Right hindlimb (tissue), 1 donor: Measurements from ENCODE around the gene PPP1R17.

Experiments used
- DNase-seq: peaks from one replicate; pipeline ENCODE4 v3.0.0-alpha.2; 2018

The PPP1R17 gene

DNA sequence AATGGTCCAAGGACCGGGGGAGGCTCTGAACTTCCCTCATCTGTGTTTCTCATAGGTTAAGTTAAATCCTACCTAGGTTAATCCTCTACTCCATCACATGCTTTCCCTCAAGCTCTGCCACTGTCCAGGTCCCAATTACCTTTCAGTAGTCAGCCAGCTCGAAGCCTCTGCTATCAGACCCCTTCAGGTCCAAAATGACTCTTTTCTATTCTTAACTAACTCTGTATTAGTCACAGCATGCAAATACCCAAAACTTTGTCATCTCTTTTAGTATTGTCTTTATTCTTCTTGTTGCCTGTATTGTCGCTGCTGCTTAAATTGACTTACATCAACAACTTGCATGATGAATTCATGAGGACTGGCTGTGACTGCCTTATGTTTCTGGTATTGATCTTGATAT is 15.3 kb downstream of the PPP1R17 start:
- no peak for DNase-seq

DNA sequence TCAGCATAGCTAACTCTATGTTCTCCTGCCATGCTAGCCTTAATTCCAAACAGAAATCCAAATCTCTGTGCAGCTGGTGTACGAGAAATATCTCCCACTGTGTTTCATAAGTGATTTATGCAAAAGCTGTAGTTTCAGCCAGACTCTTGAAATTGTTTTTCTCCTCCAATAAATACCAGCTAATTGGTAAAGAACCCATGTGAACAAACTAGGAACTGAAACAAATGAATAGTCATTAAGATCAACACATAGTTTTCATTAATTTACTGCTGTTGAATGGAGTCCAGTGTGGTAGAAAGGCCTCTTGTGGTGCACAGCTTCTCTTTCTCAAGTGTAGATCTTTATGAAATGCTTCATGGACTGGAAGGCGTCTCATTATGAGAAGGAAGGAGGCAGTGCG is 18.4 kb downstream of the PPP1R17 start:
- no peak for DNase-seq

DNA sequence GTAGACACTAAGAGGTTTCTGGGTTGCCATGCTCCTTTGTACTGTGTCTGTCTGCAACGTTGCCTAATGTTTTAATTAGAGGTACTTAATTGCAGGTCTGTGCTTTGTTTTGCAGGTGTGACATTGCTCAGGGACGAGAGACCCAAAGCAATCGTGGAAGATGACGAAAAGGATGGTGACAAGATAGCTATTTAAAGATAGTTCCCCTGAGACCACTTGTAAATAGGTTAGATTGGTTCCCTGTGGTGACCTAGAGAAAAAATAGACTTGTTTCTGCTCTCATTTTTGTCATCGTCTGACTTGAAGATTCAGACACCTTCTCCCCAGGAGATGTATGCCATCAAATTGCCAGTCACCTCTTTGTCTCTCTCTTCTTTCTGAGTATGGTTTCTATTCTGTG is 20.1 kb downstream of the PPP1R17 start:
- no peak for DNase-seq

DNA sequence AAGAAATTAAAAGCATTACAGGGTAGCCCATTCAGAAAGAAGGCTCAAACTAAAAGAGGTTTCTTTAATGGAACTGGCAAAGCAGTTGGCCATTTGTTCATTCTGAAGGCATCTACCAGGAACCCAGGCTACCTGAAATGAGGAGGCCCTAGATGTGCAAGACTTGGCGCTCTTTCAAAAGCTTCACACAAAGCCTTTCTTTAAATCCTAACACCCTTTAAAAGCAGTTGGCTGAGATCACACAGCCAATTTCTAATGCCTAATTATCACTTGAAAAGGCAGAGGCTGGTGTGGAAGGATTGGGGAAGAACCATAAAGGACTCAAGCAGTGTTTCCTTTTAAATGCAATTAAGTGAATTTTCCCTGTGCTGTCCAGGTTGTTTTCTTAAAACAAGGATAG is 23.2 kb downstream of the PPP1R17 start:
- no peak for DNase-seq

DNA sequence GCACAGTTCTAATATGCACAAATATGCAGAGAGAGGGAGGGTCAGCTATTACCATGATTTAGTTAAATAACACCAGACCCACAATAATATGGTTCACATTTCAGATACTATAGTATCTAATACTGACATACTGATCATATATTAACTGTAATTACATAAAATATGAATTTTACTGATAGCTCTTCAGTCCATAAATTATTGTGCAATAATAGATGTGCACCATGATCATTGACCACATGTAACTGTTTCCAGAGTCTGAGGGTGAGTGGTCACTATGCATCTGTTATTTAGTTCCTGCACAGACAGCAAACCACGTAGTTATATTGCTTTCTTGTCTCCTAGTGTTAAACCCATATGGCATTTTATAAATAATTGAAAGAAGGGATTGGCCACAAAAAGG is 29.3 kb downstream of the PPP1R17 start:
- DNase-seq = no peak

DNA sequence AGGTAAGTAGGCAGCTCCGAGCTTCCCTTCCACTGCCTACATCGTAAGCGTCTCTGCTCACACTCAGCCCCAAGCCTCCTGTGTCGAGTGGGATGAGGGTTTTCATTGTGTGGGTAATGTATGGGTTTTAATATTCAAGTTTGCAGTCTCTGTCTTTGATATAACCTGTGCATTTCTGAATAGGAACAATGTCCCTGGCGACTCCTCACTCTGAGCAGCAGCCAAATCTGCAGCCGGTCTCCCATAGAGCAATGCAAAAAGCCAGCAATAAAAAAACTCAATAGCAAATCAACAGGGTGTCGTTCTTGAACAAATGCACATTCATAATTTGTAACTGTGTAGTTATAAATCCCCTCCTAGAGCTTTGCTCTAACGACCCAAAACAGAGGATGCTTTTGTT is 33.4 kb downstream of the PPP1R17 start:
- no peak for DNase-seq

DNA sequence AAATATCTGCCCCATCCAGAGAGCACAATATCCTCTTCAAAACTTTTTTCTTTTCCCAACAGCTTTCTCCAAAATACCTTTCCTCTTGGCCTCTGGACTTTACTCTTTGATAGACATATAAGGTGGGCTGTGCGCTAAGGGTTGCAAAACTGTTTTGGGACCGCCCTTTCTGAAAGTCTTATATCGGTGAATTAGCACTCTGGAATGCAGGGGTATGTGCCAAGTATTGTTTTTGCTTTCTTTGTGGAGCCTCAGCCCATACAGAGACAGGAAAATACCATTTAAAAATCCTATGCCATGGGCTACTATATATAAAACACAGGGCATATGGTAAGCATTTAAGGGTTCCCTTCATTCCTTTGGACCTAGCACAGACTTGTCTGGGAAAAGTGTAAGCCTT is 37.7 kb downstream of the PPP1R17 start:
- no peak for DNase-seq

DNA sequence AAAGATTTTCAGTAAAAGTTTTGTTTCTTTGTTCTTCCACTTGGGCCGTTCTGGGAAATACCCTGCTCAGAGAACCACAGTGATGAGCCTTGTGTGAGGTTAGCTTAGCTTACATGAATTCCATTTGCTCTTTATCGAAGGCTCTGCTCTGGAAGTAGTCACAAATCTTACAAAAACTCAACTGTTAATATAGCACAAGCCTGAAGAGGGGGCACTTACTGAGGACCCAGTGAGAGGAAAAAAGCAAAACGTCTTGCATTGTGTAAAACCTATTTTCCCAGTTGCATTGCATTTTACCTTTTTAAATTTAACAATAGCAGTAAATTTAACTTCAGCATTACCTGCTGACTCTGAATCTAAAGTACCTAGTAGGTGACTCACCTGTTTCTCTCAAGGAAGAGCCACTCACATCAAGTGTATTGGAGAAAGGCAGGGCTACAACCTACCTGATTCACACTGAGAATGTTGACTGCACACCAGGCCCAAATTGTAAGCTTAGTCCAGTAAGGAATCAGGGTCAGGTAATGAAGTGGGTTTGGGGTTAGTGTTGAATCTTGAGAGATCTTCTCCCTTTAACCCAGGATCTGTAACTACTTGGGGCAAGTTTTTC is 42.3 kb downstream of the PPP1R17 start:
- DNase-seq = no peak

DNA sequence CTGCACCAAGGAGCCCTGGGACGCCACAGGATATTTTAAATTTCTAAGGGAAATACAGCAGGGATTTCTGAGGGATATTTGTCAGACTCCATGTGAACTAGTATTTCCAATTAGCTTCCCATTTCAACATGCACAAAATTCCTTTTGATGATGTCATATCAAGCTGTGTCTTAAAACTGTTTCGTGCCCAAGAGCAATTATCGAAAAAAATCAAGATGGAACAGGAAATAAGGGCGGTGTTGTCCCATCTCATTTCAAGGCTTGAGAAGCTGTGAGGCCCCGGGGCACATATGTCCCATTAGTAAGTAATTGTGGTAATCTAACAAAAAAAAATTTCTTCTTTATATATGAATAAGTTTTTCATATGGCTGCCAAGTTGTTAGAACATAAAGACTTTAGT is 47.4 kb downstream of the PPP1R17 start:
- DNase-seq = no peak

DNA sequence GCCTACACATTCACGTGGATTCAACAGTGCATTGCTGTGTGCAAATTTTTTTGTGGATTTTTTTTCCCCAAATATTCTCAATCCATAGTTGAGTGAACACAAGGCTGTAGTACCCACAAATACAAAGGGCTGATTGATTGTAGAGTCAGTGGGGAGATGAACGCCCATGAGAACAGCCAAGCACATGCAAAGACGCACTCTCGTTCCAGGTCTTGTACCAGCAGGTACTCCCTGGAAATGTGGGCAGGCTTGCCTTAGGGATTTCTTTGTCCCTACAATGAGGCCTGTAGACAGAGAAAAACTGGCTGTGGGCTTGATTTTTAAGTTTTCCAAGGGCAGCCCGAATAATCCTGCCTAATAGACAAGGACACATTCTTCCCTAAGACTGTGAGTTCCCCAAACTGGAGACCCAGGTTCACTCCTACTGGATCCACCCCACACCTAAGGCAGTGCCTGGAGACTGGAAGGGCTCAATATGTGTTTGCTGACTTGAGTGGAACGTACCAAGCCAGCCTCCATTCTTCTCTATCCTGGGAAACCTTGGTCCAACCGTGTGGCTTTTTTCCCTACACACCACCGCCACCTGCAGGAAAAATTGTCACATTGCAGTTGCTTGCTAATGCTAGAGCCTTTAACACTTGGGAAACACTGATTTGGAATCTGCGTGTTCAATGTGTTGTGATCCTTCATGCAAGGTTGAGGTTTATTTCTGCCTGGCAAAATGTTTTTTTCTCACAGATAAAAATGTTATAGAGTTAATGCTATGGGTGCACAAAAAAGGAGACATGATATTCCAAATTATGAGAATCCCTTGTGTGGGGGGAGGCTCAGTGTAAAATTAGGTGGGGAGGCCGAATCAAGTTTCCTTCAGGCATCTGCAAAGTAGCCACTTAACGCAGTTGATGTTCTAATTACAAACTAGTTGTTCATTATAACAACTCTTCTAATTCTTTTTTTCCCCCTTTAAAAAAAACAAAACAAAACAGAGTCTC is 49.3 kb downstream of the PPP1R17 start:
- peak; percentile 72 for DNase-seq

DNA sequence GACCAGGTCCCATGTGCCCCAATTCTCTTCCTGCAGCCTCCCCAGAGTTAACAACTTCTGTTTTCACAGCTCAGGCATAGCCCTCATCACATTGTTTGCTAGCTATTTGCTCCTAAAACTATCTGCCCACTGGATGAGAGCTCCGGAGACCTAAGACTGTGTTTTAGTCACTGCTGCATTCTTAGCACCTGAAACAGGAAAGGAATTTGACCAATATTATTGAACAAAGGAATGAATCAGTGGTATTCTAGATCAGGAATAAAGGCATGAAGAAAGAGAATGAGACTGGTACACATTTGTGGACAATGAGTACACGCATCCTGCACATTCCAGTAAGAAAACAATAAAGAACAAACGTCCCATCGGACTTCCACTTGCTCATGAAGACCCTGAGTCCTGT is 54.8 kb downstream of the PPP1R17 start:
- no peak for DNase-seq

DNA sequence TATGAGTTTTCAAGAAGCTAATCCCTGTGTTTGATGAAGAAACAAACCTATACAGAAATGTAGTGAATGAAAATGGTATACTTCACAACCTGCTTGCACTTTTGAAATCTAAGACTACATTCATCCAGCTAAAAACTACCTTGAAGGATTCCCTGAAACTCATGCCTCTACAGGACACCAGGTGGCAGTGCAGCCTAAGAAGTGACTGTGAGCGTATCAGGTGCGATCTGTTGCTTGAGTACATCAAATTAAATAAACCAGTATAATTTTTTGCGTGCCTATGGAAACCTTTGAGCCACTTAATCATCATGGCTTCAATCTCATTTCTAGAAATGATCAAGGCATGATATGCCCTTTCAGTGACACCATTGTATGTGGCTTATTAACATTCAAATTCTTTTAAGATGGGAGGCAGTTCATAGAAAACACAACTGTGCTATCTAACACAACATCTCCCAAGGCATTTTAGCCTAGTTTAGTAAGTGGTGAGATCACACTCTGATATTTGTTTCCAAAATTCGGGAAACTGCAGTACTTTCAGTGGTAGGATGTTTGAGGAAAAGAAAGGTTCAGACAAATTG is 57.4 kb downstream of the PPP1R17 start:
- peak; percentile 68 for DNase-seq

DNA sequence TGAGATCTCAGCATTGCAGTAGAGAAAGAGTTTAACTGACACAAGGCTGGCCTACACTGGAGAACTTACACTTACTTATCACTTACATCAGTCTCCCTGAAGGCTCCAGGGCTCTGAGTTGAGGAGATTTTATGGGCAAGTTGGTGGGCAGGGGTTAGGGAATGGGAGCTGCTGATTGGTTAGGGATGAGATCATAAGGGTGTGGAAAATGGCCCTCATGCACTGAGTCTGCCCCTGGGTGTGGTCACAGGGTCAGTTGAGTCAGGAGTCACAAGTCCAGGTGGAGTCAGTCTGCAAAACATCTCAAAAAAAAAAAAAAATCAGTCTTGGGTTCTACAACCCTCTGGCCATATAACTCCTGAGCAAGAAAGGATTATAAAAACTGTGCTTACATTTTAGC is 60.5 kb downstream of the PPP1R17 start:
- no peak for DNase-seq

DNA sequence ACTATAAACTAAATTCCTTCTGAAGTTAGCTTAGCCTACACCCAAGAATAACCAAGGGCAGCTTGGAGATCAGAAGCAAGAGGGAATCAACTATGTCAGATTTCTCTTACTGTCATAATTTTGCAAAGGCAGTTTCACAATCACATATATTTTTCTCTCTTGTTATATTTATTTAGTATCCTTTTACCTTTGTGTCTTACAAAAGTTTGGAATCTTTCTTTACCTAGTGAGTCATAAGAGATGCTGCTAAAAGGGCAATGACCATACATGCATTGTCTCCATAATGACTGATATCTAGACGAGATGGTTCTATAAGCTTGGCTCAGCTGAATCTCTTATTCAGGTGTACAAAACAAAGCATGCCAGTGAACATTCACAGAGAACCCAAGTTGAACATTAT is 61.1 kb downstream of the PPP1R17 start:
- no peak for DNase-seq

DNA sequence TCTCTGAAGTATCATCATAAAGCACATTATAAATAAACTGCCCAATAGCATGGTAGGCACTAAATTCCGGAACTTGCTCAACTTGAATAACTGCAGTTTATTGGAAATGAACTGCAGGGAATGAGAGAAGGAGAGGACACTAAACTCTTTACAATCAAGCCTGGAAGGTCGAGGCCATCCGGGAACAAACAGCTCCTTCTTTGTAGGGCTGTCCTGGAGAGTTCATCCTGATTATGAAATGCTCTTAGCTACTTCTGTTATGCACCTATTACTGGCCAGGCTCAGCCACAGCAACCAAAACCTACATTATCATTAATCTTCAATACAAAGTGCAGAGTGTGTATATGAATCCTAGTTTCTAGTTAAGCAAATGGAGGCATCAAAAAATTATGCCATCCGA is 64.7 kb downstream of the PPP1R17 start:
- DNase-seq = no peak
